HPDE6-E6E7 (cell line): ENCODE results near the gene TENM4.
"Not testable (repeated sequence)": the region's sequence is repeated elsewhere in the genome, so short reads cannot be mapped to it uniquely, and the experiment has no call there.

Experiments used
- DNase-seq: peaks from one replicate; pipeline ENCODE4 v3.0.0; 2011; ENCODE audit warnings: missing footprints; ENCODE audit errors: extremely low spot score

TENM4 gene

DNA sequence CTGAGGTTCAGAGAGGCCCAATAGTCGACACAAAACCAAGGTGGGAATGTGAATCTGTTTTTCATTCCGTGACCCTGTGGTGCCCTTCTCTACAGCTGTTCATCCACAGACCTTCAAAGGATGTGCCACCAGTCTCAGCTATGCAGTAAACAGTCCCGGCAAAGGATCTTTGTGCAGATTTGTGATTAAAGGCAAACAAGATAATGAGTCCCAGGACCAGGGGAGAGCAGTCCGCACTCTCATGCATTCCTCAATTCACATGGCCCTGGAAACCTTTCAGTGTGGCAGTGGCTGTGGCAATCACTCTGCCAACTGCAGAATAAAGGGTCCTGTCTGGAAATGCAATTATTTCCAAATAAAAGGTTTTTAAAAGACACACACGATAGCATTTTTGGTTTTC, 418.6 kb downstream of the TENM4 start:
- DNase-seq: no peak

DNA sequence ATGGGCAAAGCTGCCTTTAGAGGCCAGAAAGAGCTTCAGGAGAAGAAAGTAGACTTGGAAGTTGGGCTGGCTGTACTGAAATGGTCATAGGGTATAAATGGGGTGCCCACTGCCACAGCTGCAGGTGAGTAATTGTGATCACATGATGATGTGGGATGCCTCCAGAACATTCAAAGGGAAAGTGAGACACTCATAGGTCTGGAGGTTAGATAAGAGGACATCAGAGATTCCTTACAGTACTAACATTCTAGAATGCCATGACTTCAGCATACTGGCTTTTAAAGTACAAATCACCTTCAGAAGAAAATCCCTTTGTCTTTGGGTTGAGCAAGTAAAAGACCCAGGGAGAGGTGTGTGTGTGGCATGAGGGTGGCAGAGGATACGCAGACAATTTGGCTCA, 419.2 kb downstream of the TENM4 start:
- no peak for DNase-seq

DNA sequence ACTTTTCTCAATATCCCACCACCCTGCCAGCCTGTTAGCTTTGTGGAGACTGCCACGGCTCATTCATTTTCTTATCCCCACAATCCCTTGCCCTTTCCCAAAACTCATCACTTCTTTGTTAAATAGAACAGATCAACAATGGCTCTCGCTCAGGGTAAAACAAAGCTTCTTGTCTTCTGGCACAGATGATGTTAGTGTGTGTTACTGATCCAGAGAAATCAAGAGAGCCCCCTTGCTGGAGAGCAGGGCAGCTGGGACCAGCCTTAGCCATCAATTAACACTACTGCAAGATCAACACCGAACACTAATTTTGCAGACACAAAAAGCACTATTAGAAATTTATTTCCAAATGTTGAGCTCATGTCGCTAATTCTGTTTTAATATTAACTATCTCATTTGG, 420.9 kb downstream of the TENM4 start:
- no peak for DNase-seq

DNA sequence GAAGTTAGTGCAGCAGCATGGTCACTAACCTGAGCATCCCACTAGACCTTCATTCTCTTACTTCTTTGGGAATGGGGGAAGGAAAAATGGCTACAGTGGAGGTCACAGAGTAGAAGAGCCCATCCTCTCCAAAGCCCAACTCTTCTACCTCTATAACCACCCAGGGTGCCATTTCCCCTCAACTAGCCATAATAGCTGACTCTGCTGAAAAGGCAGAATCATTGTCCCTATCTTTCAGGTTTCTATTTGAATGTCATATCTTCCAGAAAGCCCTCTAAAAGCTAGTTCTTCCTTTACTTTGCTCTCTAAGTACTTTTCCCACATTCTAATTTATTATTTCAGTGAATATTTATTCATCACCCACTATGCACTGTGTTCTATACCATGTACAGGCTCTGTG, 421.6 kb downstream of the TENM4 start:
- DNase-seq: no peak

DNA sequence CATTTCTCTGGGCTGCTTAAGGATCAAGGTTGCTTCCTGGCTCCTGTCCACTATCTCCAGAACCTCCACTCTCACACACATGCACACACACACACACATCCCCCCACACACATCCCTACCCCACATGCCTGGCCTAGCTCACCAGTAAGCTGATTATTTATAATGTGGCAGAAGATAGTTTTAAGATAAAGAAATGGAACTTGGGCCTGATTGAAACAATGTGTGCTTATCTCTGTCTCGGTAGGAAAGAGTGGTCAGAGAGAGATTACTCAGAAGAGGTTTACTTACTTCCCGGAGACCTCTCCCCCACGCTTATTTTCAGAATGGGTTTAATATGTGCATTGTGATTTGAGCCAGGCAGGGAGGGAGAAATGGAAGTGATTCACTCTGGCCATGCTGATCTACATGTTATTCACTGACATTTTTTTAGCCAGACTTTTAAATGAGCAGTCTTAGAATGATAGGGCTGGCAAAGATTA, 422.4 kb downstream of the TENM4 start:
- no peak for DNase-seq

DNA sequence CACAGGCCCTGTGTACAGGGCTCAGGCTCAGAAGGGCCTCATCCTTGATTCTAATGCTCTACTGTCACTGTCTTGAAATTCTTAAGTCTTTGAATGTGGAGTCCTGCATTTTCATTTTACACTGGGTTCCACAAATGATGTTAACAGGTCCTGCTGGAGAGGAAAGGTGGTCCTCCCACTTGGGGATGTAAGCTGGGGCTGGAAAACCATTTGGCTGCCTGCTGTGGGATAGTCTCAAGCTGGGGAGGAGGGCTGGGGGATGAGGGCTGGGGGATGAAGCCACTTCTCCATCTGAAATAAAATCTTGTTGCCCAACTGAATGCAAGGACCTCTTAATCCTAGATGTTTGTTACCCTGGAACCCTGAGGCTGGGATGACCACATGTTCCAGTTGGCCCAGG, 423.0 kb downstream of the TENM4 start:
- DNase-seq: no peak

DNA sequence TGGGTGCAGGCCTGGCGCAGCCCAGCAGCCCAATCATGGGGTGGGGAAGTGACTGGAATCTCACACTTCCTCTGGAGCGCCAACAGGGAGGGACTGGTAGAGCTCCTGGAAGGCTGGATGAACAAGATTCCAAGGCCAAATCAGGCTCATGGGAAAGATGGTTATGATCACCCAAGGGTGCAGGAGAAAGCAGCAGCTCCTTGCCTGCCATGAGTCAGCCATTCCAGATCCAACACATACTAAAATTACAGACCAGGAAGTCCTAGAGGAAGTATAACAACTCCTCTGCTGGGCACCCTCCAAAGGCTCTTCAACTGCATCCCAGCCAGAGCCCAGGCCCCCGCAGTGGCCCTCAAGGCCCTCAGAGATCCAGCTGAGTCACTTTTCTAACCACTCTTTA, 427.3 kb downstream of the TENM4 start:
- DNase-seq: no peak

DNA sequence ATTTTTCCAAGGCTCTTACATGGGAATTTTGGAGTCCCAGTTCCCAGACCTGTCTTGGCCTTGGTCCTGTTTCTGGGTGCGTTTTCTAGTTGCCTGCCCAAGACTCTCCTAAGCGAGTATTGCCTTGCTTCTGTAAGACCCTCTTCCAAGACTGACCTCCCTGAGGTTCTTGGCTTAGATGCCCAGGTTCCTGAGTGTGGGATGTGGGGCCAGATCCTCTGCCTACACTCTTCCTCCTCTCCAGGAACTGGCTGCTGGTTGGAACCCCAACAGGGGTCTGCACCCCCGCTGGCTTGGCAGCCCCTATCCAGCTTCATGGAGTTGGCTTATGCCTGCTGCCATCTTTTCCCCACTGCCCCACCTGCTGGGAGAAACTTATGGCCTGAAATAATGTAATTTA, 429.5 kb downstream of the TENM4 start:
- no peak for DNase-seq

DNA sequence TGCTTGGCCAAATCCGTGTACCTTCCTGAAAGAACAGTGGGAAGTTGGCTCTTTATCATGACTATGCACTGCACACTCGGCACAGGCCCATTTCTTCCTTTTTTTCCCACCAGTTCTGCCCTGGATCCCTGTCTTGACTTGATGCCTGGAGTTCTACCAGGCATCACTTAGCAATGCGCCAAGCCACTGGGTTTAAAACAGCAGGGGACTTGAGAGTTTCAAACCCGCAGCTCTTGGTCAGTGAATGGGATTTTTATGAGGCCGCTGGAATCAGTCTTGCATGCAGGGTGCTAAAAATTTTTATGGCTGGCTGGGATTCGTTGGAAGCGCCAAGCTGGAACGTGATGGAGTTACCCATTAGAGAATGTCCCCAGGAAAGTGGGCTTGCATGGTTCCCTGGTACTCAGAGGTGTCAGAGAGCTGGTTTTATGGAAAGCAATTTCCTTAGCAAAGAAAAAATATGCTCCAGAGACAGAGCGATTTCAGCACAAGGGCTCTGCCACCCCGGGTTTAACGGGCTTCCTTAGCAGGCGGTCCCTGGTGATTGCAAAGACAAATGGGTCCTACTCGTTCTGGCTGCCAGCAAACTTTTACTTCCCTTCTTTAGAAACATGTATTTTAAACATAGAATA, 432.9 kb downstream of the TENM4 start:
- DNase-seq: no peak

DNA sequence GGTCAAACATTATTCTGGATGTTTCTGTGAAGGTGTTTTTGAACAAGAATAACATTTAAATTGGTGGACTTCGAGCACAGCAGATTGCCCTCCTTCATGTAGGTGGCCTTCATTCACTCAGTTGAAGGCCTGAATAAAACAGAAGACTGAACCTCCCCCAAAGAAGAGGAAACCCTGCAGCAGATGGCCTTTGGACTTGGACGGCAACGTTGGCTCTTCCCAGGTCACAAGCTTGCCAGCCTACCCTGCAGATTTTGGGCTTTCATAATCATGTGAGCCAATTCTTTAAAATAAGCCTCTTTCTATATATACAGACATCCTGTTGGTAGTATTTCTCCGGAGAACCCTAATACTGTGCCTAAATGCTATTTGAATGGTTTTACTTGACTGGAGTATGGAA, 434.0 kb downstream of the TENM4 start:
- no peak for DNase-seq

DNA sequence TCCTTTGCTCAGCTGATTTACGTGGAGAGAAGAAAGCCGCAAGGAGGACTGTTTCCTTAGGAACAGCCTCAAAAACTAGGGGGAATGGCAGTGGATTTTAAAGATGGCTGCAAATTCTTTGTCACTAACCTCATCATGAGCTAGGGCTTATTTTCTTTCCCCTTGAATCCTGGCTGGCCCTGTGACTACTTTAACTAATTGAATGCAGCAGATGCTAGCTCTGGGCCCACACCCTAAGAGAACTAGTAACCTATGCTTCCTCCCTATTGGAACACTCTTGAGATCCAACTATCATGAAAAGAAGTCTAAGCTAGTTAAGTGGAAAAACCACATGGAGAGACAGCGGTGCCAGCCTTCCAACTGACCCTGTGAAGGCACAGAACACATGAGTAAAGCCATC, 444.8 kb downstream of the TENM4 start:
- DNase-seq: no peak

DNA sequence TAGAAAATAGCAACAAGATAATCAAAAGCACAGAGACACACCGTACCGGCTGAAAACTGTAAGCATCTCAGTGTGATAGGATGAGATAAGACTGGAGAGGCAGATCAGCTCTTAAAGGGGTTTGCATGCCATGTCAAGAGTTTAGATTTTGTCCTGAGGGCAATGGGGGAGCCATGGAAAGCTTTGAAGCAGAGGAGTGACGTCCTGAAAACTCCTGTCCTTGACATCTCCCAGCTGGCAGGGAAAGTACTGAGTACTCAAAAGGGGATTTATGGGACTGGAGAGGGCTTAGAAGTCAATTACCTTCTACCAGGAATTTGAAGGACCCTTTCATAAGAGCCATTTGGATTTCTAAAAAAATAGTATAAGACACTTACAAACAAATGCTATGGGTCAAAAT, 445.7 kb downstream of the TENM4 start:
- DNase-seq: no peak

DNA sequence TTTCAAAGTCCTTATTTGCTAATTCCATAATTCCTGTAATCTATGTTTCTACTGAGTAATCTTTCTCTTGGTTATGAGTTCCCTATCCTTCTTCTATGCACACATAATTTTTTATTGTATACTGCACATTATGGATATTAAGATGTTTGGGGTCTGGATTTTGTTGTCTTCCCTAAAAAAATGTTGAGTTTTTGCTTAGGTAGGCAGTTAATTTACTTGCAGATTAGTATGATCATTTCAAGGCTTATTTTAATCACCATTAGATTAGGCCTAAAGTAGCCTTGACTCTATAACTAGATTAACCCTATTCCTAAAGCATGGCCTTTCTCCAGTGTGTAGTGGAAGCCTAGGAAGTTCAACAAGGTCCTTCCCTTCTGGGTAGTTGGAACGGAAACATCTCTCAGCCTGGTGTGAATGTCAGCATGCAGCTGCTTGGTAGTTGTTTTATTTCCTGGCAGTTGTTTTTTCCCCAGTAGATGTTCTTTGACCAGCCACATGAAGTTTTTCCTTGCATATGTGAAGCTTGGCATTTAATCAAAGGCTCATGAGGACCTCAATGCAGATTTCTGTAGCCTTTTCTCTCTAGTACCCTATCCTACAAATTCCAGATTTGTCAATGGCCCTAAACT, 446.9 kb downstream of the TENM4 start:
- DNase-seq: no peak

DNA sequence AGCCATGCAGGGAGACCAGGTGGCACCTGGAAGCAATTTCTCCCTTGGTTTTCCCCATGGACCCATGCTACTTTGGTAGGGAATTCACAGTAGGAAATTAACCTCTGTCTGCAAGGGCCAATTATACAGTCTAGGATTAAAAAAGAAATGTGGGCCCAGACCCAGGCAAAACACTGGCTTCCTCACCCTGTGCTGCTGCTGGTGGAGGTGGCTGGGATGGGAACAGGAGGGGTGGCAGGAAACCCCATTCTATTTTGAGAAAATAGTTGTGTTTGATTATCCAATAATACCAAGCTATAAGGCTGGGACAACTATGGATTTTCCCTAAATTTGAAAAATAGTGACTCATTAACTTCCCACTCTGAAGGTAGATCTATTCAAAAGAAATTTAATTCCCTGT, 449.1 kb downstream of the TENM4 start:
- DNase-seq: no peak

DNA sequence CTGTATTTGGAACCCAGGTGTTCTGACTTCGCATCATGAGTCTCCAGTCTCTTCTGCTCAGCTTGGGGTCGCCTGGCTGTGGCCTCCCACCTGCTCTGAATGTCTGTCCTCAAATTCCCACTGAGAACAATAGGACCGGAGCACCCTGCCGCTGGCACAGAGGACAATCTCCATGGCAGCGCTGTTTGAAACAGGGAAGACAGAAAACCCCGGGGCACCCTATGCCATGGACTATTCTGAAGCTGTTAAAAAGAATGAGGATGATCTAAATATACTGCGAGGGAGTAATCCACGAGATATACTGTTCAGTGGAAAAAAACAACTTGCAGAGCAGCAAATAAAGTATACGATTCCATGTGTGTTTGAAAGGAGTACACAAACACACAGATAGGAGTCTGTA, 450.6 kb downstream of the TENM4 start:
- no peak for DNase-seq

DNA sequence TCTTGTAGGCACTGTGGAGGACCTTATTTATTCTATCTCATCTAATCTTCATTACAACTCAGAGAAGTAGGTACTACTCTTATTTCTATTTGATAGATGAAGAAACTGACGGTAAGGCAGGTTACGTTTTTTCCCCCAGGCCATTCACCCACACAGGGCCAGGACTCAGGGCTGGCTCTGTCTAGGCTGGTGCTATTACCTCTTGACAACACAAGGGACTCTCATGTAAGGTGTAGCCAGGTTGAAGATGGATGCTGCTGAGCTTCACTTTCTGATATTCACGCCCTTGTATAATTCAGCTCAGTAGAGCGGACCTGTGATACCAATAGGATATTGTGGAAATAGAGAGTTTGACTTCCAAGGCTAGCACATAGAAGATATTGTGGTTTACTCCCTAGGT, 453.1 kb downstream of the TENM4 start:
- DNase-seq: no peak

DNA sequence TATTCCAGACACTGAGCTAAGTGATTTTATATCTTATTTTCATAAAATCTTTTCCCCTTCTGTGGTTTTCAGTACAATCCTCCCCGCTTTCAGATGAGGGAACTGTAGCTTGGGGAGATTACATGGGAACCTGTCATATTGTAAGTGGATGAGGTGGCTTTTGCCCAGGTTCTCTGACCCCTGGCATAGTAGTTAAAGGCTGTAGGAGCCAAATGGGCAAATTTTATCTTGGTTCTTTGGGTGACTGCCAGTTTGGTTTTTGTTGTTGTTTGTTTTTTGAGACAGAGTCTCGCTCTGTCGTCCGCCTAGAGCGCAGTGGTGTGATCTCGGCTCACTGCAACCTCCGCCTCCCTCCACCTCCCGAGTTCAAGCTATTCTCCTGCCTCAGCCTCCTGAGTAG, 454.5 kb downstream of the TENM4 start:
- no peak for DNase-seq

DNA sequence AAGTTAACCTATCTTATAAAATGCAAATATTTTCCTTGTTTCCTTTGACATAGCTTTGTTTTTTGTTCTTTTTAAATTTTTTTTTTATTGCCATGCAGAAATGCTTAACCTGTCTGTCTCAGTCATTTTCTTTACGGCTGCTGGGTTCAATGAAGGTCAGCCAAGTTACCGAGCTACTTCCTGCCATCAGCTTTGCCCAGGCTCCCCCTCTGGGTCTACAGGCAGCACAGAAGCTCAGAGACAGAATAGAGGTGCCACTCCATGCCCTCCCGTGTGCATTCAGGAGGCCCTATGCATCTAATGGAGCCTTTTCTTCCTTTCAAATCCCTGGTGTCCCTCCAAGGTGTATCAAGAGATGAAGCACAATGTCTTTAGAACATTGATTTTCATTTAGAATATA, 455.2 kb downstream of the TENM4 start:
- no peak for DNase-seq

DNA sequence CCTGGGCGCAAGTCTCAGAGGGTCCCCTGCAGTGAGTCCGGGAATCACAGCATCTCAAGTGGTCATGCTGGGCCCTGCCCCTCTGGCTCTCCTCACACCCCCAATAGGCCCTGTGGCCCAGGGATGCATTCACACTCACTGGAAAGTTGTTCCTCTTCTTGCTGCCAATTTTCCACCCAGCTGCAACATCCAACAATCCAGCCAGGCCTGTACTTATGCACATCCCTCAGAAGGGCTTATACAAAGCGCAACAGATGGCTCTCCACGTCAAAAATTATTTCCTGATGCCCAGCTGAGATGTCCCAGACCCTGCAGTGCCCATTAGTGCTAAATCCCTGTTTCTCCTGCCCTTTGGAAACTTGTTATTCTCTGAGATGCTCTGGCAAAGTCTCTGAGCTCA, 458.4 kb downstream of the TENM4 start:
- no peak for DNase-seq

DNA sequence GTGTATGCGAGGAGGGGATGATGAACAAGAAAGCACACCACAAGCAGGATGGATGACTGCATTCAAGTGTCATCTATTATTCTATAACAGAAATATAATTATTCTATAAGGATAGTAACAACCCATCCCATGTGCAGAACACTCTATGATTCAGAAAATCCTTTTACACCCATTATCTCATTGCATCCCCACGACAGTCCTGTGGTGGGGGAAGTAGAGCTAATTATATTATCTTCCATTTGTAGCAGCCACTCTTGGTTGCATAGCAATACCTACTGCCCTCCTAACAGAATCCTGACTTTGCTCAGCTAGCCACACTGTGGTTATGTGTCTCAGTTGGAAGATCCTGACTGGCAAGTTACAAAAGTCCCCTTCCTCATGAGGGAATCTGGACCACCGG, 459.7 kb downstream of the TENM4 start:
- no peak for DNase-seq

DNA sequence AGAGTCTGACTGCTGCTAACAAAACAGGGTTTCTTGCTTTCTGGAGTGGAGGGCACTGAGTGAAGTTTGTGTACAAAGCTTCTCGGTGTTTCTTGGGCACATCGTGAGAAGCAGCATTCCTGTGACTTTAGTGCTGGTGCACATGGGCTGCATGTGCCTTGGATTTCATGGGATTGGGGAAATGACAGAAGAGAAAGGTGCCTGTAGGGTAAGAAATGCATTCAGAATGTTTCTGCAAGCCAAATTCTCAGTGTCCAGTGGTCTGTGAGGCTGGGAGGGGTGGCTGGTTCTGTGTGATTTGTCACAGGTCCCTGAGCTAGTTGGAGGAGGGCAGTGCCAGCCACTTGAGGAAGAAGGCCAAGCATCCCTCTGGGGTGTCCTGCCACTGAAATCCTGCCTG, 462.0 kb downstream of the TENM4 start:
- DNase-seq: no peak

DNA sequence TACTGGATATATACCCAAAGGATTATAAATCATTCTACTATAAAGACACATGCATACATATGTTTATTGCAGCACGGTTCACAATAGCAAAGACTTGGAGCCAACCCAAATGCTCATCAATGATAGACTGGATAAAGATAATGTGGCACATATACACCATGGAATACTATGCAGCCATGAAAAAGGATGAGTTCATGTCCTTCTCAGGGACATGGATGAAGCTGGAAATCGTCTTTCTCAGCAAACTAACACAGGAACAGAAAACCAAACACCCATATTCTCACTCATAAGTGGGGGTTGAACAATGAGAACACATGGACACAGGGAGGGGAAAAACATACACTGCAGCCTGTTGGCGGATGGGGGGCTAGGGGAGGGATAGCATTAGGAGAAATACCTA, 463.0 kb downstream of the TENM4 start:
- DNase-seq: not testable (repeated sequence)

DNA sequence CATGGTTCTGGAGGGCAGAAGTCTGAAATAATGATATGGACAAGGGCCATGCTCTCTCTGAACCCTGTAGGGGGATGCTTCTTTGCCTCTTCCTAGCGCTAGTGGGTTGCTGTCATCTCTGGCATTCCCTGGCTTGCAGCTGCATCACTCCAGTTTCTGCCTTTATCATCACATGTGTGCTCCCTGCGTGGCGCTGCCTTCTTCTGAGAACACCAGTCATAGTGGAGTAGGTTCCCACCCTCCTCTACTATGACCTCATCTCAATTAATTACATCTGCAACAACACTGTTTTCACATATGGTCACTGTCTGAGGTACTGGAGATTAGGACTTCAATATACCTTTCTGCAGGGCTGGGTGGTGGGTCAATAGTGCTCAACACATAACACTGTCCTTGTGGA, 463.8 kb downstream of the TENM4 start:
- no peak for DNase-seq

DNA sequence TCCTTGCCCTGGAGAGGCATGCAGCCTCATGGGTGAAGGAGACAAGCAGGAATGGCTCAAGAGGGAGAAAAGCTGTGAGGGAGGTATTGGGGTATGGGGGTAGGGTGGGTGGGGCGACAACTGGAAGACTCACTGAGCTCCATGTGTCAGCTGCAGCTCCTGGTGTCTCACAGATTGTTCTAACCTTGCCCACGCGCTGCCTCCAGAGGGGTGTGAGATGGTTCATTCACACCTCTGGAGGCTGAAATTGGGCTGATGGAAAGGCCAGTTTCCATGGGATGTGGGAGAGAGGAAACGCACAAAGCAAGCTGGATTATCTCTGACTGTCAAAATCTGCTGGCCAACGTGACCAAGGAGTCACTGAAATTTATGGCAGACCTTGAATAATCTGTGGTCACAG, 465.7 kb downstream of the TENM4 start:
- DNase-seq: no peak
